Stomach (tissue), 19 donors: ENCODE measurements around the gene IL17REL. TPM values are rescaled to one million over a fixed set of nuclear protein-coding genes. Genes with fewer than 3 reads are reported as not detected.

Source experiments
- DNase-seq, 2 donors: peaks; one replicate each; pipeline versions ENCODE4 v3.0.0 to v3.0.0-alpha.2; 2013 to 2019
- H3K27ac ChIP-seq, 5 donors: fragments of 200-600 bp in 4 of 5; sonication (generic) in 4 of 5; one replicate each; pipeline ENCODE4 v1.5.1; 2013 to 2019; ENCODE audit warnings: mild to moderate bottlenecking in 1 of 5, moderate library complexity in 1 of 5
- H3K27me3 ChIP-seq, 3 donors: fragments of 200-600 bp; sonication (generic); one replicate each; pipeline ENCODE4 v1.5.1; 2017 to 2019; ENCODE audit warnings: mixed run types in 1 of 3
- H3K36me3 ChIP-seq, 4 donors: fragments of 200-600 bp; sonication (generic); 1 replicate in 3 of 4; 2 replicates in 1 of 4; pipeline ENCODE4 v1.5.1; 2016 to 2019
- H3K4me1 ChIP-seq, 4 donors: fragments of 200-600 bp; sonication (generic); one replicate each; pipeline ENCODE4 v1.5.1; 2016 to 2019
- H3K4me3 ChIP-seq, 4 donors: fragments of 200-600 bp; sonication (generic) in 3 of 4; one replicate each; pipeline ENCODE4 v1.5.1; 2016 to 2019; ENCODE audit warnings: mild to moderate bottlenecking in 1 of 4
- H3K9me3 ChIP-seq, 4 donors: fragments of 200-600 bp; sonication (generic); one replicate each; pipeline ENCODE4 v1.5.1; 2016 to 2019
- CTCF ChIP-seq, 7 experiments: fragments of 450-650 bp in 4 of 7; fragments of 200-600 bp in 3 of 7; sonication (generic) in 3 of 7; IDR thresholded peaks; one replicate each; pipeline ENCODE4 v1.5.1; 2016 to 2019; ENCODE audit warnings: antibody characterized with exemption in 7 of 7, control low read depth in 2 of 7, mild to moderate bottlenecking in 1 of 7
- EP300 ChIP-seq: sonication (generic); formaldehyde crosslinking; IDR thresholded peaks from one replicate; pipeline ENCODE4 v1.6.1; 2017; ENCODE audit warnings: antibody characterized with exemption
- POLR2A ChIP-seq, 4 donors: fragments of 450-650 bp; IDR thresholded peaks; one replicate each; pipeline ENCODE4 v1.6.1; 2016; ENCODE audit warnings: antibody characterized with exemption in 4 of 4, control low read depth in 2 of 4, mild to moderate bottlenecking in 1 of 4, moderate library complexity in 1 of 4
- POLR2AphosphoS5 ChIP-seq, 3 donors: sonication (generic); formaldehyde crosslinking; IDR thresholded peaks; one replicate each; pipeline ENCODE4 v1.6.1; 2016; ENCODE audit warnings: antibody characterized with exemption in 3 of 3
- WGBS, 5 donors: extraction: QIAGEN DNeasy Blood & Tissue Kit in 3 of 5; methylation state at CpG; one replicate each; pipeline versions ENCODE4 v1.1.5 to v1.1.7; 2013 to 2018; 5-methylcytosine and 5-hydroxymethylcytosine counted together
- intact Hi-C: fragments of 100-400 bp; cut with DNase I; formaldehyde crosslinking; loops from one replicate; pipeline ENCODE4 v1.15.1; 2023; ENCODE audit warnings: low total_unique reads
- long read RNA-seq, 10 donors: transcript quantifications; one replicate each; lab custom pipeline, GENCODE V29; 2026
- polyA plus RNA-seq, 3 donors: library from polyadenylated mRNA; stranded (reverse); fragments of 200-250 nt; gene quantifications; one replicate each; pipeline ENCODE4 v1.2.3, GENCODE V29; 2013
- total RNA-seq, 5 donors: library from RNA; depleted of rRNA; stranded (reverse); fragments of >200 nt; gene quantifications; one replicate each; pipeline versions ENCODE4 v1.1.0 to v1.2.3, GENCODE V29; 2014 to 2016
- donor health status: healthy with polysubstance abuse.
- donor health status: Bipolar disorder and iron deficiency.
- donor health status: healthy.

IL17REL gene
- total RNA-seq (1 to 10 TPM in 1 of 5 donors, under 1 TPM in 2, not detected in 2; 0.87 to 1.2 (median 0.92) TPM), polyA plus RNA-seq (under 1 TPM in 1 of 3 donors, not detected in 2; 0.03 TPM)
- long read RNA-seq, donor 1: 0 reads
- long read RNA-seq, donor 2: 0 reads
- long read RNA-seq, donor 3: 0 reads
- long read RNA-seq, donor 4: 0 reads
- long read RNA-seq, donor 5: 0 reads
- long read RNA-seq, donor 6: 0 reads
- long read RNA-seq, donor 7: 0 reads
- long read RNA-seq, donor 8: 0 reads
- long read RNA-seq, donor 9: 0 reads
- long read RNA-seq, donor 10: 0 reads

DNA sequence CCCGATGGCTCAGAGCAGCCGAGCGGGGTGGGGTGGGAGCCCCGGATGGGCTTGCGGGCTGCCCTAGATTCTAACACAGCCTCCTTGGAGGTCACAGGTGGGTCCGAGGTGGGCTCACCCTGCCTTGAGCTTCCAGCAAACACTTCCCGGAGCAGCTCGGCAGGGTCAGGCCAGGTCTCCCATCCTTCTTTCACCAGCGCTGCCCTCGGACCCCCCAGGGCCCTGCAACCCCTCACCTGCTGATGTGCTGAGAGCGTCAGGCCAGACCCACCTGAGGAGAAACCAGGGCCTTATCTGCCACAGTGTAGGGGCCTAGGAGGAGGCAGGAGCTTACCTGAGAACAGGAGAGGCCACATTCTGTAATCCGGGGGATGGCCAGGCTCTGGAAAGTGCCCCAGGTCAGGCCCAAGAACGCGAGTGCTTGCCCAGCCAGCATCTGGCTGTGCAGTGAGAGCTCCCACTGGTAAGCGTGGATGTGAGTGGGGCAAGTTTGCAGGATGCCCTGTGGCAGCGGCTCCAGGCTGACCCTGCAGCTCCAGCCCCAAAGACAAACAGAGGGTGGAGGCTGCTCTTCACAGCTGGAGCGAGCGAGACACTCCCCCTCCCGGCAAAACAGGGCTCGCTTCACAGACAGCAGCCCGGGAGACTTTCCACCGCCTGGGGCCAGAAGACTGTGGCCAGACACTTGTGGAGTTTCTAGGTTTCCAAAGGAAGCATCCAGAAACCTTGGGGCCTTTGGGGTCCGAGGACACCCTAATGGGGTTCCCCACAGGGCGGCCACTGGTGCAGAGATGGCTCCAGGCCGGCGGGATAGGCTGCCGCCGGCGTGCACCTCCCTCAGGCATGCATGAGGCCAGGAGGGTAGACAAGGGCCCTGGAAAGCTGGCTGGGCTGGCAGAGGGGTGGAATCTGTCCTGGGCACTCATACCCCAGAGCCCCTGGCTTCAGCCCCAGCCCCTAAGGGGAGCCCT, at the start of gene IL17REL:
IL17REL (minus strand) TSS at position 555 of the 971 bp plus-strand sequence; CDS start at position 436, 119 bp downstream.
- H3K4me3 ChIP-seq: peak within 1 kb of the TSS in 1 of 4 donors; percentile 2
- WGBS, 5 donors: 49 to 60% (median 53%) methylated on average over 15 to 29 of the region's 29 CpGs
- H3K9me3 ChIP-seq: no peaks in the 10 kb centered on the region
- intact Hi-C loops: no loop called here
- H3K36me3 ChIP-seq: no peaks in the 10 kb centered on the region
- no peak within 1 kb of the TSS for H3K27ac ChIP-seq
- DNase-seq: peak; percentile 55 to 67
- peaks cover 22 to 64% (median 54%) of the 10 kb centered on the region in 4 donors for H3K4me1 ChIP-seq
- TF ChIP-seq POLR2AphosphoS5 (IDR thresholded peaks at IDR 0.05) (no peak), CTCF (IDR thresholded peaks at IDR 0.05) (peak in 1 of 7 experiments; percentile 16)
- peaks cover 23 to 86% (median 67%) of the 10 kb centered on the region in 3 donors for H3K27me3 ChIP-seq

DNA sequence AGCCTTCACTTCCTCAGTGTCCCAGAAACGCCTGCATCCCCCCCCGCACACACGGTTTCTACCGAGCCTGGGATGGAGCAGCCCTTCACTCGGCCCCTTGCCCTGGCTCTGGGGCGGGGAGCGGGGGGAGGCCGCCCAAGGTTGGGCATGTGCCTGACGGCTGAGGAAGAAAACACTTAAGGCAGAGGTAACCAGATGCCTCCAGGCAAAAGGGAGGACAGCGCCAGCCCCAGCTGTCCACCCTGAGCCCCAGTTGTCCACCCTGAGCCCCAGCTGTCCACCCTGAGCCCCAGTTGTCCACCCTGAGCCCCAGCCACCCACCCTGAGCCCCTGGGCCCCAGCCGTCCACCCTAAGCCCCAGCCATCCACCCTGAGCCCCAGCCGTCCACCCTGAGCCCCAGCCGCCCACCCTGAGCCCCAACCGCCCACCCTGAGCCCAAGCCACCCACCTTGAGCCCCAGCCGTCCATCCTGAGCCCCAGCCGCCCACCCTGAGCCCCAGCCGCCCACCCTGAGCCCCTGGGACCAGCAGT, 49.3 kb upstream of the IL17REL start:
- intact Hi-C loops: no loop called here
- Histone ChIP-seq H3K36me3 (no peaks in the 10 kb centered on the region), H3K9me3 (no peaks in the 10 kb centered on the region), H3K4me3 (no peak overlapping the region), H3K27ac (no peak overlapping the region), H3K4me1 (peaks cover 7 to 21% (median 17%) of the 10 kb centered on the region in 4 donors), H3K27me3 (peaks cover 8 to 75% (median 31%) of the 10 kb centered on the region in 3 donors)
- no peak for DNase-seq
- no peak for TF ChIP-seq CTCF (IDR thresholded peaks at IDR 0.05)
- no peak for TF ChIP-seq POLR2A (IDR thresholded peaks at IDR 0.05)
- WGBS, 5 donors: 67 to 72% (median 70%) methylated on average over 13 to 17 of the region's 17 CpGs

DNA sequence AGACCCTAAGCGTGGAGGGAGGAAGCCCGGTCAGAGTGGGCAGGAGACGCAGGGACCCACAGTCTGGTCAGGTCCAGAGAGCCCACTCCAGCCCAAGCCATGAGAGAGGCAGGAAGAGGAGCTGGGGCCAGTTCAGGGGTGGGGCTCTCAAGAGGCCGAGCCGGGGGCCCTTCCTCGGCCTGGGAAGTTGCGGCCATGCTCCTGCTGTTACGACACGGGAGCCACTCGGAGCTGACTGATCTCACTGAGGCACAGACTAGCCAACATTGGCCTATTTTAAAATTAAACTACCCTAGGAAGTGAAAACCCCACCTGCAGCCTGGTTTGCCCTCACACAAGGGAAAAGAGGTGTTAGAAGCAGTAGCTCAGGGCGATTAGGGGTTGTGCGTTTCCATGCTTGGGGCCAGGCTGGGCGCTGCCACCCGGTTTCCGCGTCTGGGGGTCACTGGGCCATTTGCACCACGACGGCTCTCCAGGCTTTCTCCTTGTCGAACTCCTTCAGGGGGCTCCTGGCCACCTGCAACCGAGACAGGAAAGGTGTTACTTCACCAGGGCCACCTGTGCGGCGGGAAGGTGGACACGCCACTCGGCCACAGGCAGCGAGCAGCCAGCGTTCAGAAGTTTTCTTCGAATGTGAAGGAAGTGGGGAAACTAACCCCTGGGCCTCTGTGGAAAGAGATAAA, 48.7 kb upstream of the IL17REL start:
- TF ChIP-seq POLR2A (IDR thresholded peaks at IDR 0.05): no peak
- TF ChIP-seq EP300: no peak
- DNase-seq: no peak
- H3K27me3 ChIP-seq: peaks cover 8 to 81% (median 31%) of the 10 kb centered on the region in 3 donors
- H3K4me3 ChIP-seq: no peak overlapping the region
- H3K4me1 ChIP-seq: peaks cover 7 to 21% (median 17%) of the 10 kb centered on the region in 4 donors
- WGBS, 5 donors: 60 to 85% (median 68%) methylated on average over 26 to 27 of the region's 27 CpGs
- no peaks in the 10 kb centered on the region for H3K9me3 ChIP-seq
- no peak overlapping the region for H3K27ac ChIP-seq
- intact Hi-C loops: no loop called here
- H3K36me3 ChIP-seq: no peaks in the 10 kb centered on the region

- H3K27ac ChIP-seq: no peak overlapping the region
- H3K4me1 ChIP-seq: peaks cover 7 to 21% (median 17%) of the 10 kb centered on the region in 4 donors
- peak in 1 of 2 donors; percentile 81 for DNase-seq
- no peak overlapping the region for H3K4me3 ChIP-seq
- 34 to 51% (median 39%) methylated on average over 27 to 28 of the region's 28 CpGs for WGBS, 5 donors
- peaks cover 8 to 86% (median 31%) of the 10 kb centered on the region in 3 donors for H3K27me3 ChIP-seq
- H3K9me3 ChIP-seq: no peaks in the 10 kb centered on the region
- no peak for TF ChIP-seq CTCF (IDR thresholded peaks at IDR 0.05)
- no peak for TF ChIP-seq POLR2AphosphoS5 (IDR thresholded peaks at IDR 0.05)
- TF ChIP-seq EP300: no peak
- no peak for TF ChIP-seq POLR2A (IDR thresholded peaks at IDR 0.05)
- no peaks in the 10 kb centered on the region for H3K36me3 ChIP-seq
- intact Hi-C loops: no loop called here
Measured at GRCh38 chr22:50060441-50061140, 48.0 kb upstream of the IL17REL start.
